T-helper 1 cell (primary cell): ENCODE results near the gene VASN.

Source experiments
- DNase-seq, 5 donors: peaks; one replicate each; pipeline ENCODE4 v3.0.0-alpha.2; 2012 to 2020

VASN gene

DNA sequence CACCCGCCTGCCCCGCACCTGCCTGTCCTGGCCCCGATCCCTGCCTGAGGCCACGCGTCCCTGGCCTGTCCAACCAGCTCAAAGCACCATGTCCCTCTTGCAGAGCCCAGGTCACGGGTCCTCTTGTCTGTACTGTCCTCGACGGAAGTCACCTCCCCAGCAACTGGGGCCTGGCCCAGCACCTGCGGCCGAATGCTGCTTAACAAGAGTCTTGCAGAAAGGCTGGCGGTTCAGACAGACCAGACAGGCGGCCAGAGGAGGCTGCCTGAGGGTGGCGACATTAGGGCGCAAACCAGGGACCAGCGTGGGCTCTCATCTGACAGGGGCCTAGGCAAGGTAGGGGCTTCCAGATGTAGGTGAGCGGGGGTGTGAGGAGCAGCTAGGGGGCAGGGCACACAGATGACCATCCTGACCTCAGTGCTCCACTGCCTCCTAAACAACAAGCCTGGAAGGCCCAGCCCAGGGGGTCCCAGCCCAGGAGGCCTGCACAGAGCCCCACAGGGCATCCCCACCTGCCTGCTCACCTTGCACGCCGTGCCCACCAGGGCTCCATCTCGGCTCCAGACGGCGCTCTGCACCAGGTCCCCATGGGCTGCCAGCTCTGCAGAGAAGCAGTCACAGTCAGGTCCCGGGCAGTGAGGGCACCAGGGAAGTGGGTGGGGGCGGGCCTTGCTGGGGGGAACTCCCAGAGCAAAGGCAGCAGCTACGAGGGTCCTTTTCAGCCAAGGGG is 33.5 kb downstream of the VASN start:
- DNase-seq = peak in 1 of 5 donors; percentile 9

DNA sequence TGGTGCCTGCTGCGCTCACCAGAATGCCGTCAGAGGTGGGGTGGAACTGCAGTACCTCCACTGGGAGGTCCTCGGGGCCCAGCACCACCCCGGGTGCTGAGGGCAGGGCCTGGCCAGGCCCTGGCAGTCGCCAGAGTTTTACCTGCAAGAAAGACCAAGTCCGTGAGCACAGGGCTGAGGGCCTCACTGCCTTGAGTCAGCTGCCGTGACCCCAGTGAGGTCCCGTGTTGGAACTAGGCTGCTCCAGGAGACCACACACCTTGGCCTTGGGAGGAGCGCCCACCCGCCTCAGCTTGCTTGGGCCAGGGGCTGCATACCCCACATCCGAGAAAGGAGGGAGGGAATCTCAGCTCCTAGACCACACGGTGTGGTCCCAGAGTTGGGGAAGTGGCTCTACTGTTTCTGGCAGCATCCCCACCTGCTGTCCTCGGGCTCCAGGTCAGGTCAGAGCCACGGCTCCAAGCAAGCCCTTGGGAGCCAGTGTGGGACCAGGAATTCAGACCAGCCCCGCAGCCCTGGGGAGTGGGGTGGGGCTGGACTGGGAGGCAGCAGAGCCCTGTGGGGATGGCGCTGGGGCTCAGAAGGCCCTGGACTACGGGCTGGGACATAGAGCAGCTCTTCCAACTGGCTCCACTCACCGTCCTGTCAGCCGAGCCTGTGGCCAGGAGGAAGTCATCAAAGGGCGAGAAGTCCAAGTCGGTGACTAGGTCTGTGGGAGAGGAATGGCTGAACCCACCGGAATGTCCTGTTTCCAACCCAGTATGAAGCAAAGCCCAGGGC is 36.1 kb downstream of the VASN start:
- peak in 1 of 5 donors; percentile 7 for DNase-seq

DNA sequence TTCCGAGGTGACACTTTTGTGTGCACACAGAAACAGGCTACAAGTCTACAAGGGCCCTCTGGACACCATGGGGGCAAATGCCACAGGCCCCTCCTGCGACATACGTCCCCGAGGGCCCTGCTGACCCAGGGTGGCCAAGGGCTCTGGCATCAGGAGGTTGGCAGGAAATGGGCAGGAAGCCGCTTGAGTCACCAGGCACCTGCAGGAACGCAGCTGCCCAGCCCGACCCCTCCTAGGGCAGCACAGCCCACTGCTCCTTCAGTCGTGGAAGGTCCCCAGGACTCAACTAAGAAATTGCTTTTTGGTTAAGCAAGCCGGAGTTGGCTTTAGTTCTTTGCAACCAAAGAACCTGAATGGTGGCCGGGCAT is 36.7 kb downstream of the VASN start:
- DNase-seq = no peak

DNA sequence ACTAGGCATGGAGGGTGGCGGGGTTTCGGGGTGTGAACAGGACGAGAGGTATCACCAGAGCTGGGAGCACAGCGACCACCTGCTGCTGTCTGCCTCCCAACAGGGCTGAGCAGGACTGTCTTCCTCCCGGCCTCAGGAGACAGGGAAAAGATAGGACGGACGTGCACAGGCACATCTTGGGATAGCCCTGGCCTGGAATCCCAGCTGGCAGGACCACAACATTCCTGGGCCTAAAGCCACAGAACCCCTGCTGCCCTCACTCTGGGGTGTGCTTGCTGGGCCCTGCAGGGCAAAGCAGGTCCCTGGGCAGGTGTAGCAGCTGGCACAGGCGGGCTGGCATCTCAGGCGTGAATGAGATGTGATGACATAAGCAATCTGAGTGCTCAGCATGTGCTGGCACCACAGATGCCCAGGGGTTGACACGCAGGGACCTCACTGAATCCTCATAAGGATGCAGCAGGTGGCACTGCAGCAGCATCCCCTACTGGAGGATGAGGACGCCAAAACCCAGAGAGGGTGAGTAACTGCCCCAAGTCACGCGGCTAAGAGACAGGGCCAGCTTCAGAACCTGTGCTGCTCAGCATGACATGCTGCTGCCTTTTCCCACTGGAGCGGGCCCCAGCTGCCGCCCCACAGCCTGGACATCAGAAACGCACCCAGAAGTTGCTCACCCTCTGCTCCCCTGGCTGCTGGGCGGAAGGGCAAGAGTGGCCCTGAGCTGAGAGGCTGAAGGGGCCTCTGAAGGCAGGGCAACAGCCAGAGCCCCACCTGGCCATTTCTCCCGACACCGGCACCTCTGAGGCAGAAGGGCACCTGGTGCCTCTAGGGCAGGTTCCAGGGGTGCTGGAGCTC is 37.7 kb downstream of the VASN start:
- DNase-seq = no peak

DNA sequence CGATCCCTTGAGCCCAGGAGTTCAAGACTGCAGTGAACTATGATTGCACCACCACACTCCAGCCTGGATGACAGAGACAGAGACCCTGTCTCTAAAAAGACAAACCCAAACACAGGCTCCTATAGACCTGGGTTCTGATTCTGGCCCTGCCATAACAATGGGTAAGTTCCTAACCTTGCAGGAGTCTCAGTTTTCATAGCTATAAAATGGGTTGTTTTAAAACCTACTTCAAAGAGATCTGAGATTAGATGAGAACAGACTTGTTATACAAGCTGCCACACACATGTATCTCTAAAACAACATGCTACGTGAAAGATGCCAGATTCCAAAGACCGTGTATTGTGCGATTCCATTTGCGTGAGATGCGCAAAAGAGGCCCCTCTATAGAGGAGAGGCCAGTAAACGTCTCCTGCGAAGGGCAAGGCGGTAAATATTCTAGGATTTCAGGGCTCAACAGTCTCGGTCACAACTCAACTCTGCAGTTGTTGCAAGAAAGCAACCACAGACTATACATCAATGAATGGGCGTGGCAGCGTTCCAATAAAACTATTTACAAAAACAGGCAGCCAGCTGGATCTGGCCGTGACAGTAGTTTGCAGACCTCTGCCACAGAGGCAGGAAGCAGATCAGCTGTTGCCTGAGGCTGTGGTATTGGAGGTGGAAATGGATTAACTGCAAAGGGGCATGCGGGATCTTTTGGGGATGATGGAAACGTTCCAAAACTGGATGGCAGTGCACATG is 38.9 kb downstream of the VASN start:
- DNase-seq = no peak

DNA sequence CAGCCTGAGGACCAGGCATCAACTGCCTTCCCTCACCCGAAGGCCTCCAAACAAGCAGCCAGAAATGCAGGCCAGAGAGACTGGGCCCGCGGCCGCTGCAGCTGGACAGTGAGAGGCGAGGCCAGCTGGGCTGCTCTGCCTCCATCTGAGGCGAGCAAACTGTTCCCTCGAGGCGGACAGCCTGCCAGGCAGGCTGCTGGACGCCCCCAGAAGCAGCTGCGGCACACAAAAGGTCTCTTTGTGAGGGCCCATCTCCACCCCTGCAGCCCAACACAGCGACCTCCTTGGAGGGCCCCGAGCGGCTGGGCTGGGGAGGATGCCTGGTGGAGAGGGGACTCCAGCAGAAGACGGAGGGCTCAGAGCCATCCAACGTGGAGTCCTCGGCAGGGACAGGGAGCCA is 40.0 kb downstream of the VASN start:
- DNase-seq = no peak

DNA sequence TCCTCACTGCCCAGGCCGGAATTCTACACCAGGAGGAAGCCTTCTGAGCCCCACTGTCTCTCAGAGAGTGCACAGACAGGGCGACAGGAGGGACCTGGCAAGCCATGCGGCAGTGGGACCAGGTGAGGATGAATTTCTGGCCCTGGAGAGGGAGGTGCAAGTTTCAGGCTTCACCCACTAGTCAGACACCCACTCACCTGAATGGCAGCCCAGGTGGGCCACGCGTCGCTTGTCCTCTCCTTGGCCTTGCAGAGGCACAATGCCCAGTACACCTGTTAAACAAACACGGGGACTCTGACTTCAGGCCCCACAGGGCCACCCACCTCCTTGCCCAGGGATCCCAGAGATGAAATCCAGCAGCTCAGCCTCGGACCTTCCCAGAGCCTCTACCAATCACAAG is 40.5 kb downstream of the VASN start:
- no peak for DNase-seq

DNA sequence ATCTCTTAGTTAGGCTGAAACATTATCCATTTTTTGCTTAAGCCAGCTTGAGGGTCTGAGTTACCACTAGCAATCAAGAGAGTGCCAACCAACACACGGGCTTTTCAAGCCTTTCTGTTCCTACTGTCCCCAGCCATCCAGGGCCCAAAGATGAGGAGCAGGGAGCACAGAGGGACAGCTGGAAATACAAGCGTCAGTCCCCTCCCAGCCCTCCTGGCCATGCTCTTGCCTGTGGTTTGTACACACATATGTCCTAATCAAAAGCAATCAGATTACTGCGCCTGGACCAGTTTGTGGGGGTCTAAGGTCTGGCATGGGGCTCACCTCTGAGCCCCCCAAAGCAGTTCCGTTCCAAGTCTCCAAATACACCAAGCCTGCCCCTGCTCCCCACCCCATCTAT is 41.2 kb downstream of the VASN start:
- DNase-seq = no peak

DNA sequence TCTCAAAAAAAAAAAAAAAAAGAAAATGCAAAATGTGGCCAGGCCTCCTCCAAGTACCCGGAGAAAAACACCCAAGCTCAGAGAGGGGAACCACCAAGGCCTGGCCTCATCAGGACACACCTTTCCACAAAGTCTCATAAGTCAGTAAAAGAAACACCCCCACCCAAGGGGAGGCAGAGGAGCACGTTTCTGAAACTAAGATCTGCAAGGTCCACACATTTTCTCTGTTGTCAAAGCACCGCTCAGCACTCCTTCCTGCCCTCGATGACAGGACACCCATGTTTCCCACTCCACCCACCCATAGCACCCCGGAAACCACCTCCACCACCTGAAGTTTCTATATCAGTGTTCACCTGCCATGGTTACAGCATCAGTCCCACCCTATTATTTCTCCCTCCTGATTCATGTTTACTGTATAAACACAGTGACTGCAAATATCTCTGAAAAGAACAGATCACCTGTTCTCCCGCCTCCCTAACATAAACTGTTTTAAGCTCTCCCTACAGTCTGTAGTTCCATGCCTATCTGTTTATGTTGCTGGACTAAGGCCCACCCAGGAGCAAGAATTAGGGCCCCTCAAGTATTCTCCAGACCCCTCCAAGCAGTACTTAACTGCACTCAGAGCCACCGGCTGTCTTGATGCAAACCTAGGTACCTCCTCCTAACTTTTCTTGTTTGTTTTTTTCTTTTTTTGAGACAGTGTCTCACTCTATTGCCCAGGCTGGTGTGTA is 42.7 kb downstream of the VASN start:
- peak; percentile 65 to 96 (median 80) for DNase-seq

DNA sequence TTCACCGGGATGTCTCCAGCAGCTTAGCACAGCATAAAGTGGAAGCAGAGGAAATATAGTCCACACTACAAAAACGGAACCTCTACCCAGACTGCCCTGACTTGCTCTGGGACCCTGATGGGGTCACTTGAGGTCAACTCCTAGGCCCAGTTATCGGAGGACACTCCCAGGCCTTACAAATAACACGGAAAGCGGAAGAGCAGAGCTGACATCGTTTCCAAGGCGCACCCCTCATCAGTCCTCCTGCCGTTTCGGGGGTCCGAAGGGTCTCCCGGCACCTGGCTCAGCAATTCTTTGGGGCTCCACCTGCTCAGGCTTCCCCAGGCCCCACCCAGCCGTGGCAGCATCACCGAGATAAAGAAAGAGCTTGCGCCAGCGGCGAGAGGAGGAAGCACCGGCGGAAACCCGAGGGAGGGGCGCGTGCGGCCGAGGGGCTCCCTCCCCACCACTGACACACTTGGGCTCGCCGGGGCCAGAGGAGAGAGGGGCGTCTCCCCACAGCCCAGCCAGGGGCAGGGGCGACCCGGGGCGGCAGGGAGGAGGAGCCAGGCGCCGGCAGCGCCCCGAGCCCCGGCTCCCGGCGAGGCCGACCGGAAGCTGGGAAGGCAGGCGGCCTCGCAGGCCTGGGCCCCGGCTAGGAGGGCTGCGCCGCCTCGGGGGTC is 44.0 kb downstream of the VASN start:
- DNase-seq = peak; percentile 47 to 77 (median 54)

DNA sequence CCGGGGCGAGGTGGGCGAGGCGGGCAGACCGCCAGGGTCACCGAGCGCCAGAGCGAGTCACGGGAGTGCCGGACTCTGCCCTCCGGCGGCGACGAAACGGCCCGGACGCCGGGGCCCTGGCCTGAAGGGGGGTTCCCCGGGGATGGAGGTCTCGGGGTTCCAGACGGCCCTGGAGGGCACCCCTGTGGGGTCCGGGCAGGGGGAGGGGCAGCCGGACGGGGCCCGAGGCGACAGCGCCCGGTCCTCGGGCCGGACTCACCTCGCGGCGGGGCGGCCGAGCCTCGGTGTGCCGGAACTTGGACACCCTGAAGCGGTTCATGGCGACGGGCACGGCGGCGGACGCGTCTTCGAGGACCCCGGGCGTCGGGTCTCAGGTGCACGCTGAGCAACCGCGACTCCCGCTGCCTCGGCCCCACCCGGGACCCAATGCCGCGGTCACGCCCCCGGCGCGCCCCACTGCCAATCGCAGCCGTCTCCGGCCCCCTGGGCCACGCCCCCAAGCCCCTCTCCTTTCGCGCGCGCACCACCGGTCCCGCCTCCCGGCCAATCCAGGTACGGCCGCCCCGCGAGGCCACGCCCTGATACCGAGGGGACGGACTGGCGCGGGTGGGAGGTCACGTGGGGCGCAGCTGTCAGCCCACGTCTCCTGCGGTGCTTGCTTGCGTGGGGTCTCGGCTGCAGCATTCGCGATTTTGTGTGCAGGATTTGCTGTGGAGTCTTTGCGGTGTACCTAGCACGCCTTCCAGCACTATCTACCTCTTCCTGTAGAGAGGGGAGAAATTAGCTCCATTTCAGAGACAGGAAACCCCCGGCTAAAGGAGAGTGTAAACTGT is 44.8 kb downstream of the VASN start, which contains the start of gene CORO7:
TSS of gene CORO7 (minus strand) at position 397 of the 833 bp plus-strand sequence. CDS start at position 319, 78 bp downstream.
- peak; percentile 97 to 100 (median 98) for DNase-seq

DNA sequence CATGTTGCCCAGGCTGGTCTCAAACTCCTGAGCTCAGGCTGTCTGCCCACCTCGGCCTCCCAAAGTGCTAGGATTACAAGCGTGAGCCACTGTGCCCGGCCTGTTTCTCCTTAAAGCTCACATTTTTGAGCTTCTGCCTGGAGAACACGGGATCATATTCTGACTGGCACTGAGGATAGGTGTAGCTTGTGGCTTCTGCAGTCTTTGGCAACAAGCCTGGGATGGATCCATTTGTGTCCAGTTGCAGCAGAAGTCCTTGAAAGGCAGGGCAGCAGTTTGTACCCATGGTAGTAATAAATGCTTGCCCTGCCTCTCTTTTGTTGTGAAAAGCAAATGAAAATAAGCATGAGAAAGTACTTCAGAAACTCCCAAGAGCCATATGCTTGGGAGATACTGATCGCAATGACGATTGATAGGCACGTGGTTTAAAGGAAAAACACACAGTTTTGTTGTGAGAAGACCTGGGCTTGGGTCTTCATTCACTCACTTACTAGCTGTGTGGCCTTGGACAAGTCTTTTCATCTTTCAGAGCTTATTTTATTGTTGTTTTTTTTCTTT is 47.8 kb downstream of the VASN start:
- no peak for DNase-seq

DNA sequence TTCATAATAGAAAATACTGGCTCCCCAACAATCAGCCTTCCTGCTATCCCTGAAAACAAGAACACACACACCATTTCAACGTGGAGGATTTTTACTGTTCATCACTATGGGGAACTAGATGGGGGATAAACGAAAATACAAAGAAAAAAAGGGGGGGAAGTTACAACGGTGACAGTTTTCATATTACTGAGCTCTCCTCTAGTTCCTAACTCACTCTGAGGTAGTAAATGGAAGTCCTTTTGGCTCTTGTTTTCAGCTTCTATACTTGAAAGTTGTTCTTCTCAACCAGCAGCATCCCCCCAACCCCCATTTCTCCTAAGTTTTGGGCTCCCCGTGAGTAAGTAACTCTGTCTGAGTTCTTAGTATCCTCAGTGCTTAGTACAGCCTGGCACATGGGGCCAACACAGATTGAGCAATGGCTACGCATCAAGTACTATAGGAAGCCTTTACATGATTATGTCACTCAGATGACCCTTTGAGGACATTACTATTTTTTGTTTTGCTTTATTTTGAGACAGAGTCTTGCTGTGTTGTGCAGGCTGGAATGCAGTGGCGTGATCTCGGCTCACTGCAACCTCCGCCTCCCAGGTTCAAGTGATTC is 49.0 kb downstream of the VASN start:
- DNase-seq = no peak

DNA sequence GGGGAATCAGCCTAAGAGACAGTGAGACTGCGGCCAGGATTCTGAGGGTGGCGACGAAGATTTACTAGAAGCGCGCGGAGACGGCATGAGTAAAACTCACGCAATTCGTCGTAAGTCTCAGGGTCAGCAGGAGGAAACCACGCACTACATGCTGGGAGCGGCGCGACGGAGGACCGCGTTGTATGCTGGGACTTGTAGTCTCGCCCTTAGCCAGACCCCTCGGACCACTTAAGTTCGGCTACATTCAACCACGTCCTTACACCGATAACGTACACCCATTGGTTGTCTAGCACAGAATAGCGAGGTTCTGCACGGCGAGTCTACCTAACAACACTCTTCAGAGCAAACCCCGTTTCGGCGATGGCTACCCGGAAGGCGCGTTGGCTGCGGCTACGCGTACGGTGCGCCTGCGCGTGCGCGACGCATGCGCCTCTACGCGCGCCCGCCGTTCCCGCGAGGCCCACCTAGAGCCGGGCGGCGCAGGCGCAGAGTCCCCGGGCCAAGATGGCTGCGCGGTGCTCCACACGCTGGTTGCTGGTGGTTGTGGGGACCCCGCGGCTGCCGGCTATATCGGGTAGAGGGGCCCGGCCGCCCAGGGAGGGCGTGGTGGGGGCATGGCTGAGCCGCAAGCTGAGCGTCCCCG is 53.9 kb downstream of the VASN start, which contains the start of gene DNAJA3:
TSS of gene DNAJA3 (plus strand) at position 491 of the 643 bp plus-strand sequence. CDS start at position 505, 14 bp downstream.
- peak; percentile 86 to 96 (median 88) for DNase-seq

DNA sequence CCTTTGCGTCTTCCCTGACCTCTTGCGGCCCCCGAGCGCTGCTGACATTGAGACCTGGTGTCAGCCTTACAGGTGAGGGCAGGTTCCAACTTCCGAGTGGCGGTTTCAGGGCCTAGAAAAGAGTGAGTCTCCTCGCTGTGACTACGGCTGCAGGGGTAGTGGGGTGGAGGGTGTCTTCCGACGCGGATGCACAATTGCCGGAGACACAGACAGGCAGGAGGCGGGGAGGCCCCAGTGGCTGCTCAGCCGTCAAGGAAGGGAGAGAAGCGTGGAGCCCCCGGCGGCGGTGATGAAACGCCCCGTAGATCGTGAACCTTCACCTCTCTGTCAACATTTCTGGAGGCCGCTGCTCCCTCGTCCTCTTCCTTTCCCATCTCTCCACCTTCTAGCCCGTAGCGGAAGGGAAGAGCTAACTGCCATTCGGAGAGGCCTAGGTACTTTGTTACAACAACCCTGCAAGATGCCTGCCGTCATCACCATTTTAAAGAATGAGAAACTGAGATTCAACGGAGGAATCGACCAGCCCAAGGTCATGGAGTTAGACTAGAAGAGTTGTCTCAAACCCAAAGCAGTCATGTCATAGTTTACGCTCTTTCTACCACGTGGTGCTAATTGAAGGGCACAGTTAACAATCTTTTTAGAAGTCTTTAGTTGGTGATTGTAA is 54.5 kb downstream of the VASN start:
- DNase-seq = no peak

DNA sequence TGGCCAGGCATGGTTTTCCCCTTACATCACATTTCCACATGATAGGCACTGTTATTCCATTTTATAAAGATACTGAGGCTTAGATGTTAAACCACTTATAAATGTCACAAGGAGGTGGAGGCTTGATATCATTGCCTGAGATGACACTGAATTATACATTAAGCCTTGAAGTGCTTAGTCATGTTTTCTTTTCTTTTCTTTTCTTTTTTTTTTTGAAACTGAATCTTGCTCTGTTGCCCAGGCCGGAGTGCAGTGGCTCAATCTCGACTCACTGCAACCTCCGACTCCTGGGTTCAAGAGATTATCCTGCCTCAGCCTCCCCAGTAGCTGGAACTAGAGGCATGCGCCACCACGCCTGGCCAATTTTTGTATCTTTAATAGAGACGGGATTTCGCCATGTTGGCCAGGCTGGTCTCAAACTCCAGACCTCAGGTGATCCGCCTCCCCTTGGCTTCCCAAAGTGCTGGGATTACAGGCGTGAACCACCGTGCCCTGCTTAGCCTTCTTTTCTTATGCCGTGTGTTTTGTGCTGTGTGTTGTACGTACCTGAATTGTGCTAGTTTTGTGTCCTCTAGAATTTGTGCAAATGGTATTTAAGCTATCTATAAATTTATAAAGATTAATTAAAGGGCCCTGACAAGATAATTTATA is 55.2 kb downstream of the VASN start:
- no peak for DNase-seq

DNA sequence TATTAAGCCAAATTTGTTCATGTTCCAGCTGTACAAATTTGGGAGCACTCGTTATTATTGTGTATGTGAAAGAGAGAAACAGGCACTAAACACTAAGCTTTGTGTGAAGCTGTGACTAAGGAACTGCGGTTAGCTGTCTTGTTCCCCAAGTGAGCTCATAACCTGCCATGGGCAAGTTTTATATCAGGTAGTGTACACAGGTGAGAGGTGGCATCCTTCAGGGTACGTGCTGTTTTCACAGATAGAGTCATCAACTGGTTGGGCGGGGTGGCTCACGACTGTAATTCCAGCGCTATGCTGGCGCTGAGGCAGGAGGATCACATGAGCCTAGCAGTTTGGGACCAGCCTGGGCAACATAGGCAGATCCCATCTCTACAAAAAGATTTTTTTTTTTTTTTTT is 56.9 kb downstream of the VASN start:
- no peak for DNase-seq

DNA sequence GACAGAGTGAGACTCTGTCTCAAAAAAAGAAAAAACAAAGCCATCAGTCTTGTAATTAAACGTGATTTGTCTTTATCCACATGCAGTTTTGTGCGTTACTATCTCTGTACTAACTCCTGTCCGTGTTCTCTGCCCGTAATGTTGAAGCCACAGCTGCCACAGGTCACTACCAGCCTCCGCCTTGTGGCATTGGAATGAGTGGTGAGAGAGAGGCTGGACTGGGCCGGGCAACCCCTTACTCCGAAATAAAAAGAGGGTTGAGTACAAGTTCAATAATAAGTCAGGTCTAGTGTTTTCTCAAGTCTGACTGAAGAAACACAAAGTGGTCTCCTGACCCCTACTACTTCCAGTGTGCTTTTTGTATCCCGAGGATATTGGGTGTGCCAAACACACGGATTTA is 59.4 kb downstream of the VASN start:
- no peak for DNase-seq
